Measurements from ENCODE around the gene DPRX.

DNA sequence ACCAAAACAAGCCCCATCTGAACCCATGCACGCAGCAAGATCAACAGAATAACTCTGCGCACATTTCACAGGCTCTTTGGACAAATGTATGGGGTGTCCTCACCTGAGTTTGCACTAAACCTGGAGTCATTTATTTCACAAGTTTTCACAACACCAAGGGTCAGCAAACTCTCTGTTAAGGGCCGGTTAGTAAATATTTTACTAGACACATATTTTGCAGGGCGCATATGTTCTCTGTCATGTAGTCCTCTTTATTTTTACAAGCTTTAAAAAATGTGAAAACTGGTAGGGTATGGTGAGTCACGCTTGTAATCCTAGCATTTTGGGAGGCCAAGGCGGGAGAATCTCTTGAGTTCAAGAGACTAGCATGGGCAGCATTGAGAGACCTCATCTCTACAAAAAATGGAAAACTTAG lies 45.5 kb upstream of the DPRX start:
- TF ChIP-seq, protein P1, sequence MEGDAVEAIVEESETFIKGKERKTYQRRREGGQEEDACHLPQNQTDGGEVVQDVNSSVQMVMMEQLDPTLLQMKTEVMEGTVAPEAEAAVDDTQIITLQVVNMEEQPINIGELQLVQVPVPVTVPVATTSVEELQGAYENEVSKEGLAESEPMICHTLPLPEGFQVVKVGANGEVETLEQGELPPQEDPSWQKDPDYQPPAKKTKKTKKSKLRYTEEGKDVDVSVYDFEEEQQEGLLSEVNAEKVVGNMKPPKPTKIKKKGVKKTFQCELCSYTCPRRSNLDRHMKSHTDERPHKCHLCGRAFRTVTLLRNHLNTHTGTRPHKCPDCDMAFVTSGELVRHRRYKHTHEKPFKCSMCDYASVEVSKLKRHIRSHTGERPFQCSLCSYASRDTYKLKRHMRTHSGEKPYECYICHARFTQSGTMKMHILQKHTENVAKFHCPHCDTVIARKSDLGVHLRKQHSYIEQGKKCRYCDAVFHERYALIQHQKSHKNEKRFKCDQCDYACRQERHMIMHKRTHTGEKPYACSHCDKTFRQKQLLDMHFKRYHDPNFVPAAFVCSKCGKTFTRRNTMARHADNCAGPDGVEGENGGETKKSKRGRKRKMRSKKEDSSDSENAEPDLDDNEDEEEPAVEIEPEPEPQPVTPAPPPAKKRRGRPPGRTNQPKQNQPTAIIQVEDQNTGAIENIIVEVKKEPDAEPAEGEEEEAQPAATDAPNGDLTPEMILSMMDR (conservative IDR thresholded peaks at IDR 0.05; ENCODE audit: low read depth, low read length): no peak
- no peak for TF ChIP-seq EZH2 (IDR thresholded peaks at IDR 0.05; ENCODE audit: low read length, unreplicated experiment)
- TF ChIP-seq EZH2phosphoT487 (IDR thresholded peaks at IDR 0.05; ENCODE audit: borderline replicate concordance, low read length): no peak

Measured in PC-3 (cell line).